NCI-H345 treated with DMSO at 0.1 percent for 48 hours (cell line): Measurements from ENCODE around the gene HPS1.

ENCODE experiments used
- DNase-seq: peaks from one replicate; lab custom pipeline; 2025; ENCODE audit not compliant: unreplicated experiment; lab: John Stamatoyannopoulos, UW

The HPS1 gene

DNA sequence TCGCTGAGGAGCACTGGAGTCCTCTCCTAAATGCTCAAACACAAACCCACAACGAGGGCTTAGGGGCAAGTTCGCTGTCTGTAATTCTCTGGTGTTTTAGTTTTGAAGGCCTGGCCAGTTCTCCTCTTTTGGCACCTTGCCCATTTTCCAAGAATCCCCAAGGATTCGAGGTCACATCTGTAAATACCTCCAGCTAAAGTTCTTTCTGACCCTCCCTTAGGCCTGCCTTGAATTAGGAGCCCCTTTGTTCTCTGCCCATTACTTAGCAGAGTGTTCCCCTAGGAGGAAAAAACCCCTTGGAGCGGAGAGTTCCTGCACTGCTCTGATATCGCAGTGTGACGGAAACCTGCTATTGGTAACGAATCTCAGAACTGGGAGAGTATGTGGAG, 31.0 kb downstream of the HPS1 start:
- no peak for DNase-seq

DNA sequence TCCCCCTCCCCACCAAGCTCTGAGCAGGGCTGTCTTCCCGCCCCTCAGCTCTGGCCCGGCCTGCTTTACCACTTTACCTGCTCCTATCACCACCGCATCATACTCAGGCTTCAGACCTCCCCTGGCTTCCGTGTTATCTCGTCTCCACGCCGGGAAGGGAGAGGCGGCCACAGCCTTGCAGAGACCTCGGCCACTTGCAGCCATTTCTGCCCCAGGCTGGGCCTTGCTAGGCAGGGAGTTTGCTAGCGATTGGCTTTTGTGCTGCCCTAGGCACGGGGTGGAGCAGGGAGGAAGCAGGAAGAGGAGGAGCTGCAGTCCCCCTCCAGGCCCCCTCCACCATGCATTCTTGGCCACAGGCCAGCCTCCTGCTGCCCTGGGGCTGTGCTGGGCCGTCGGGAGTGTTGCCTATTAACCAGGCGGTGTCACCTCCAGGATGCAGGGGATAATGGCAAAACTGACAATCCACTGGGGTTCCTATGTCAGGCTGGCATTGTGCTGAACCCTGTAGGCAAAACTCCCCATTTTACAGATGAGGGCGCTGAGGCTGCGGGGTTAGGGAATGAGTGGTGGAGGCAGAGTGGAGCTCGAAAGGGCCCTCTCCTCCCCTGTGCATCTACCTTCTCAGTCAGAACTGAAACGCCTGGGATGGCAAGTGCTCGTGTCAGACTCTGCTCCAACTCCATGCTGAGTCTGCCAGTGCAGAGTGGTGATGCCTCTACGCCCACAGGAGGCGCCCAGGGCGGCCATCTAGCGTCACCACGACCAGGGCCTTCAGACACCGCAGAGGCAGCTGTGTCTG, 31.6 kb downstream of the HPS1 start, which contains the start of gene PYROXD2:
Gene PYROXD2, minus strand, starts transcription at position 251 of the 799 bp plus-strand sequence. Its CDS starts 47 bp downstream, at position 204.
- peak; percentile 73 for DNase-seq

DNA sequence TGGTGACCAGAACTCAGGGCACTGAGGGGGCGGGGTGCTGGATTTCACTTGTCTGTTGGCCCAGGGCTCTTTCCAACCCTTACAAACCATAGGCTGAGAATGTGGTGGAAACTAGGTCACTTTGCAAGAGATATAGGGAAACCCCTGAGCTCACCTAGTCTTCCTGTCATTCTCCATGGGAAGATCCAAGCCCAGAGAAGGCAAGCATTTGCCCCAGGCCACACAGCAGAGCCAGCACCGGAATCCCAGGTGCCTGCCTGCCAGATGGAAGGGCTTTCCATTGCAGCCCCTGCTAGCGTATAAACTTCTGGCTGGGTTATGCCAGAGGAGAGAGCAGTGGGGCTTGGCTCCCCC, 32.2 kb downstream of the HPS1 start:
- no peak for DNase-seq

DNA sequence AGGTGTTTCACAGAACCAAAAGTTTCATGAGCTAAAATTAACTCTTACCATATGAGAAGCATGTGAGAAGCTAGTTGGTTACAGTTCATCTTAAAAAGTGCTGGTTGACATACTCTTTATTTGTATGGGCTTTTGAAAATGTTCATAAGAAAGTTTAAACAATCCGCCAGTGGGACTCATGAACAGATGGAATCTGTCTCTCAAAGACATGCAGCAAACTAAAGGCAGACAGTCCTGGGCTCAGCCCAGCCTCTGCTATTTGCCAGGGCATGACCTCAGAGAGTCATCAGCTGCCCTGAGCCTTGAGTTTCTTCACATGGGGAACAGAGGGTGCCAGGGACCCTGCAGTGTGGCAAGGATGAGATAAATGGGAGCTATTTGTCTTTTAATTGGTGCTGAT, 35.0 kb downstream of the HPS1 start:
- DNase-seq, result no peak

DNA sequence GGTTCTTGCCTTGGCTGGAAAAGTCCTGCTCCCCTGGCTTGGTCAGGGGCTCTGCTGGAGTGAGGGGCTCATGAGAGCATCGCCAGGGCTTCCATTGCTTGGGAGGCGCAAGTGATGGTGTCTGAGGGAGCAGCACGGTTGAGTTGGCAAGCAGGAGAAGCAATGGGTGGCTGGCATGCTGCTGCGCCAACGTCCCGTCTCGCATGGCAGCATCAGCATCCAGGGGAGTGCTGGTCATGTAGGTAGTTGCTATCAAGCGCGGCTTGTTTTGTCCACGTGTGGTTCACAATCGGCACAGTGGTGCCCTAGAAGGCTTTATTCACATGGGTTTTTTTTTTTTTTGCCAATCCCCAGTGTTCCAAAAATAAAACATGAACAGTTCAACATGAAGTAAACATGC, 35.6 kb downstream of the HPS1 start:
- DNase-seq, result no peak

DNA sequence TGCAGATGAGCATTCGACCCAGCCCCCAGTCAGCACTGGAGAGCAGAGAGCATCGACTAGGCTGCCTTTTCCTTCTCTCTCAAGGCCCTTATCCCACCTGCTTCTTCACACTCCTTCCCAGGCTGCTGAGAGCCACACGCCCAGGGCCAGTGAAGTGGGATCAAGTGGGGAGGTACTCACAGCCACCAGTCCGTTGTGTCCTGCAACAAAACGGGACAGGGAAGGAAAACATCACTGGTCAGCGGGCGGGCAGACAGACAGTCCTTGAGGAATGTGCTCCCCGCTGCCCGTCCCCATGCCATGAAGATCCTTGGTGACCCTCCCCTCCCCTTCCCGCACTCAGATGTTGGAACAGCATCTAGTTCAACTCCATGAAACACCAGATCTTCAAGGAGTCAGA, 36.0 kb downstream of the HPS1 start:
- DNase-seq, result no peak

DNA sequence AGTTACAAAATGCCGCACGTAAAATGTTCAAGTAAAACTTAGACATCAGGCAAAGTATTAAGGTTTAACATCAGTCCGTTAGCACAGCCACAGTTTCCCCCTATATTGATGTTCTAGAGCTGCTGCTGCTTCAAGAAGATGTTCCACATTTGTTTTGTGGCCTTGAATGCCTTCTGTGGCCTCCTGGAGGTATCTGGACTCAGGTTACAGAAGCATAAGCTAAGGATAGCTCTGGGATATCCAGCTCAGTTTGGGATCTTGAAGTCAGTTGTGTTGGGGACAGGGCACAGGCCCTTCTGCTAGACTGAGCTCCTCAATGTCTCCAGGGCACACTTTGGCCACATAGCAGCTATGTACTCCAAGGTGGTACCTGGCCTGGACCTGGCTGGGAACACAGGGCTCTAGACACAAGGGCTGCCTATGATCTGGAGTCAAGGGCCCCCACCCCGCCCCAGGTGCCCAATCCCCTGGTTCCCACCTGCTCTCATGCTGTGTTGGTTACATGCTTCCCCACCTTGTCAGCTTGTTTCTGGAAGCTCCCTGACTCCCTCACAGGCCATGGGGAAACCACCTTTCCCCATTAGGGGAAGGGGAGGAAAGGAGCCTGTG, 36.5 kb downstream of the HPS1 start:
- DNase-seq, result no peak

DNA sequence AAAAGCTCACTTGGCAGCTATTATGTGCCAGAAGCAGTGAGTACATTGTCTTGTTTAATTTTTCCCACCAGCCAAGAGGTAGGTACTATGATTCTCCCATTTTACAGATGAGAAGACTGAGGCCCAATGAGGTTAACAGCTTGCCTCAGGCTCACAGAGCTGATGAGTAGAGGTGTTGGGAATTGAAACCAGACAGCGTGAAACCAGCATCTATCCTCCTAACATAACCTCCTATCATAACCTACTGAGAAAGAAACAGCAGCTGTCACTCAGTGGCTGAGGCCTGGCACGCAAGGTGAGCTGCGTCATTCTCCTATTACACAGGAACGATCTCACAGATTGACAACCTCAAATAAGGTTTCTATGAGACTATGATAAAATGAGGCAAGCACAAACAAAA, 37.9 kb downstream of the HPS1 start:
- no peak for DNase-seq

DNA sequence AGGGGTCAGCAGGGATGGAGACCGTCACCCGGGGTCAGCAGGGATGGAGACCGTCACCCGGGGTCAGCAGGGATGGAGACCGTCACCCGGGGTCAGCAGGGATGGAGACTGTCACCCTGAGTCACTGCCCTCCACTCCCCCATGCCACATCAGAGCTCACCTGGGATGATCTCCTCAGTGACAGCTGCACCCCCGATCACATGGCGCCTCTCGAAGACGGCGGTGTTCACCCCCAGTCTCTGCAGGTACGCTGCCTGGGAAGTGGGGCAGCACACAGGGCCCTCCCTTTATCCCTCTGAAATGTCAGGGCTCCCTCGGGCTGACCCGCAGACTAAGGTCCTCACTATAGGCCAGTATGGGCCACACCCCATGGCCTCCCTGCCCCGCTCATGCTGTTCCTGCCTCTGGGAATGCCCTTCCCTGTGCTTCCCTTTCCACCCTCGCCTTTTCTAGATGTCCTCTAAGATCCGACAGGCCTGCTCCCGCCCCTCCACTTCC, 38.9 kb downstream of the HPS1 start:
- no peak for DNase-seq

DNA sequence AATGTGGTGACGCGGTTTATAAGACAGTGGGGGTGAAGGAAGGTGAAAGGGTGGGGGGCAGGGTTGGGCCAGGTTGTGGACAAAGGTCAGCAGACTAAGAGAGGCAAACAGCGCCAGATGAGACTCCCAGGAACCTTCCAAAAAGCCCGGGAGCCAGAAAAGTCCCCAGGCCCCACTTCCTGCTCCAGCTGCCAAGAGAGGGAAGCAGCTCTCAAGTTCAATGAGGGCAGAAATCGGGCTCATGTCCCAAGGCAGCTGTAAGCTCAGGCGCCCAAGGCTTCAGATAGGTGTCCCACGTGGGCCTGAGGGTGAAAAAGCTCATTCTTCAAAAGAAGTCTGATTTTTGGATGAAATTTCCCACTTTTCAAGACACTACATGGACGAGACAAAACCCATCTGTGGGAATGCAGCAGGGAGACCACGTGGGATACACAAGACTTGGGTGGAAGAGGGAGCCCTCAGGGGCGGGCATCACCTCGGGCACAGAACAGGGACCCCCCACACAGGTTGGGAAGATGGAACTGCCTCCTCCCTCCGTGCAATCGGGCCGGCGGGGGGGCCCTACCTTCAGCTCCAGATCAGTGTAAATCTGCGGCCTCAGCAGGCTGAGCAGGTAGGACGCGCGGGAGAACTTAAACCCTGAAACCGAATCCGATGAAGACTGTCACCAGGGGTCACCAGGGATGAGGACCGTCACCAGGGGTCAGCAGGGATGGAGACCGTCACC, 39.6 kb downstream of the HPS1 start:
- no peak for DNase-seq

DNA sequence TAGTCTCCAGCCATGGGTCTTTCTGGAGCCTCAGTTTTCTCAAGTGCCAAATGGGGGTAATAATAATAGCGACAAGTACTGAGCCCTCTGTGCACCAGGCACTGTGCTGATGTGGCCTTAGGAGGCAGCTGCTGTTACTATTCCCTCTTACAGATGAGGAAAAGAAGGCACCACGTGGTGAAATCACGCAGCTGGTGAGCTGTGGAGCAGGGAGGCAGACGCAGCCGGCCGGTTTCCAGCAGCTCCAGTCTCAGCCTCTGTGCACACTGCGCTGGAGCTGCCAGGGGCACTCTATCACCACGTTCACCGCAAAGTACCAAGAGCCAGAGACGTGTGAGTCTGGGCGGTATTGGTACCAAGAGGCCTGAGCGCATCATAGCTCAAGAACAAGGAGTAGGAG, 41.3 kb downstream of the HPS1 start:
- DNase-seq, result no peak

DNA sequence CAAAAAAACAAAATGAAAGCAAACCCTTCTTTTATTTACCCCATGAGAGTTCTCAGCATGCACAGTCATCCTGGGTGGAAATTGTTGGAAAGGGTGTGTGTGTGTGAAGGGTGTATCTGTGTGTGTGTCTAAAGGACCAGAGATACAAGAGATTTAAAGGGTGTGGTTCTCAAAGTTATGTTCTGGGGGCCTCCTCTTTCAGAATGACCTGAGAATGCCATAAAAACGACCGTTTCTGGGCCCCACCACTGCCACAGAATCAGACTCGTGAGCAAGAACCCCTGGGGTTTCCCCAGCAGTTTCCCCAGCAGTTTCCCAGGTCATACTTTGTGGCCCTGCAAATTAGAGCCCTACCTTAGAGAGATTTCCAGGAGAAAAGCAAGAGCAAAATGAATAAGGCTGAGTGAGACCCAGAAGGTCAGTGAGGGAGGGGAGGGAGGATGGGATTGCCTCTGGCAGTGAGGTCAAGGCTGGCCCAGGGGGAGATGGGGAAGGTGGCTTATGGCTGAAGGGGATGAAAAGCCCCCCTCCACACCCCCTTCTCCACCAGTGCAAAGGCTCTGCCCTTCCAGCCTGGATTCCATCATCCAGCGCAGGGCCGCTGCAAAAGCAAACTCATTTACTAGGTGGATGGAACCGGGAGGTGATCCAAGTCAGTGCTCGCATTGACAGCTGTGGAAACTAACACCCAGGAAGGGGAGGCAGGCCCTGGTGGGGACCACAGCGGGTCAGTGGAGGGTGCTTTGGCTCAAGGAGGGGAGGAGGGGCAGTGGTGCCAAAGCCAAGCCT, 42.0 kb downstream of the HPS1 start:
- no peak for DNase-seq

DNA sequence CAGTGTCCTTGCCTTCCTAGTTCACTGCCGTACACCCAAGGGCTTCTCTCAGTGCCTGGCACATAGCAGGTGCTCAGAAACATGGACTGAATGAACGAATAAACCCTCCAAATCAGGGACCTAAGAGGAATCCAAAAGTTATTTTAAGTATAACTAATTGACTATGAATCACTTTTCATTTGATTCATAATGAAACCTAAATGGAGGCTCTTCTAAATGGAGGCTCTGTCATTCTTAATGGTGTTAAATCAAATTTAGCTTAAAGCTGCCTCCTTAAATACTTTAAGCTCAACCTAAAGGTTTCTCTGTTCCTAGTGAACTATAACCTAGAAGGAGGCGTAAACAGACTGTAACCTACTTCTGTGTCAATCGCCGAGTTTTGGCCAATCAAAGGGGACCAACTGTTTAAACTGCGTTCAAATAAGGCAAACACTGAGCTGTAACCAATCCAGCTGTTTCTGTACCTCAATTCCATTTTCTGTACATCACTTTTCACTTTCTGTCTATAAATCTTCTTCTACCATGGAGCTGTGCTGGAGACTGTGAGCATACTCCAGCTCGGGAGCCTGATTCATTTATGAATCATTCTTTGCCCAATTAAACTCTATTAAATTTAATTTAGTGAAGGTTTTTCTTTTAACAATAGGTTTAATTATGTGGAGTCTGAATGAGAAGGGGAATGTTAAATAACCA, 42.8 kb downstream of the HPS1 start:
- no peak for DNase-seq

DNA sequence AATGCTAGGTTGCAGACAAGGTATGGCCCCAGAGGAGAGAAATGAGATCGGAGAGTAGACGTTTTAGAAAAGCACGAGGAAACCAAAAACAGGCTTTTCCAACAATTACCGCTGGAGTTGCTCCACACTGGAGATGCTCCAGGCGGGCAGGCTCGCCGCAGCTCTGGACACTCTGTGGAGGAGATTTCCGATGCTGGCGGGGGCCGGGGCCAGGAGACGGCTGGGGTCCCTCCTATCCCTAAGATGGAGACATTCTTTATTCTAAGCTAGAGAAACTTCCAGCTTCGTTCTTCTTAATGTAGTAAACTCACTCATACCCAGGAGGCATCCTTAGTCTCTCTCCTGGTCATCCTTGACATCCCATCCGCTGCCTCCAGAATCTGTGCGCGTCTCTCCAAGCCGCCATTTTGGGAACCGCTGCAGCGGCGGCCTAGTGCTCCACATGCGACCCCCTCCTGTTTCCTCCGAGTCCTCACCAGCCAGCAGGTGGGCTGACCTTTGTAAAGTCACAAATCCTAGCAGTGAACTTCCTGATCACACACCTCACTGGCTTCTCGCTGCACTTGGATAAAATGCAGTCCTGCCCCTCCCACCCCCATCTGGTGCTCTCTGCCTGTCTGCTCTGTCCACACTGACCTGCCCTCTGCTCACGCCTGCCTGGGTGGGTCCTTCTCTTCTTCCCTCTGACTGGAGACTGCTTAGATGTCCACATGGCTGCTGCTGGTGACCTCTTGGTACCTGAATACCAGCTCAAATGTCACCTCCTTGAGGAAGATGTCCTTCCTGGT, 43.6 kb downstream of the HPS1 start:
- no peak for DNase-seq

DNA sequence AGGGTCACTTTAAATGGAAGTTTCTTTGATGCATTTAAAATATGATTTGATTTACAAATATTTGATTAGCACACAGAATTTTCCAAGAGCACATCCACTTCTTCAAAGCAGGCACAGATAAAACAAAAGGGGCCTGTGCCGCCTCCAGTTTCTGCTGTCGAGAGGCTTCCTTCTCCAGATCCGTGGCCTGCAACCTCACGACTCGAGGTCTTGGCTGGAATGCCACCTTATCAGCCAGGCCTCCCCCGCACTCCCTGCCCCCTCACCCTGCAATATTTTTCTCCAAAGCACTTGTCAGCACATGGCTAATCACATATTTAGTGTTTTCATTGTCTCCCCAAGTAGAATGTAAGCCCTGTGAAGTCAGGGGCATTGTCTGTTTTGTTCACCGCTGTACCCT, 44.3 kb downstream of the HPS1 start:
- no peak for DNase-seq

DNA sequence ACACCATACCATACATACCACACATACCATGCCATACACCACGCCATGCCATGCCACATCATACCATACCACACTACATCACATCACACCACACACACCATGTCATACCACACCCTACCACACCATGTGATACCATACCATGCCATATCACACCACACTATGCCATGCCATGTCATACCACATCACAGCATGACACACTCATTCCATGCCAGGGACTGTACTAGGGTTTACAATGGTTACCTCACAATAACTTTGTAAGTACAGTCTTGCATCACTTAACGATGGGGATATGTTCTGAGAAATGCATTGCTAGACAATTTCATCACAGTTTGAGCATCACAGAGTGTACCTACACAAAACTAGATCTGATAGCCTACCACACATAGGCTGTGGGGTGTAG, 46.3 kb downstream of the HPS1 start:
- no peak for DNase-seq

DNA sequence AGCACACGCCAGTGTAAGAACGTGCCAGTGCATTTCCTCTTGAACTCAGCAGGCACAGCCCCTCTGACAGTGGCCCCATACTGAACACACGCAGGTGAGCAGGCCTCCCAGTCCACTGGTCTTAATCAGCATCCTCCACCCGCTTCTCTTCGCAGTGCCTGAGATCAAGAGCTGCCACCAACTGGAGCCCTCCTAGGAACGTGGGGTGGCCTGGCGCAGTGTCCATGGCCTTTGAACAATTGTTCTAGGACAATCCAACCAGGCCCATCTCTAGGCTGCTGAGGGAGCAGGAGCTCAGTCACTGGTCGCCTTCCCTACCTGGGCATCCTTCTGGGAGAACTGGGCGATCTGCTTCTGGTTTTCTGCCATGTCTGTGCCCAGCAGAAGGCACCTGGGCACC, 47.0 kb downstream of the HPS1 start:
- DNase-seq, result no peak

DNA sequence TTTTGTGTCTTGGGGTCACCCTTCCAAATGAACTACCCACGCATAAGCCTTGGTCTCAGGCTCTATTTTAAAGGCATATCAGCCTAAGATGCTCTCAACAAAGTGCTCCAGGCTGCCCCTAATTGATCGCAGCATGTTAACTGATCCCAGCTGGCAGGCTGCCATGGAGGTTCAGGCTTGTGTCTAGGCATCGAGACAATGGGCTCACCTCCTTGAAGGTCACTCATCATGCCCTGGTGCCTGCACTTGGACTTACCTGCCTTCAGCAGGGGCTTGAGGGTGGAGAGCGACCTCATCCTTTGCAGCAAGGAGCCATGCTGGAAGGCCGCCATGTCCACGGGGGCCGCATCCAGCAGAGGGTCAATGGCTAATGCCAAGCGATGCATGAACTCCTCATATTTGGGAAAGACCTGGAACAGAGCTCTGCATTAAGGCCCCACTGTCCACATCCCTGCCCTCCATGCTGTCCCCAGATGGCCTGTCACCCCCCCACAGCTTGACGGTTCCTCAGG, 49.6 kb downstream of the HPS1 start:
- no peak for DNase-seq
